ENCODE data around the gene APOA5.

DNA sequence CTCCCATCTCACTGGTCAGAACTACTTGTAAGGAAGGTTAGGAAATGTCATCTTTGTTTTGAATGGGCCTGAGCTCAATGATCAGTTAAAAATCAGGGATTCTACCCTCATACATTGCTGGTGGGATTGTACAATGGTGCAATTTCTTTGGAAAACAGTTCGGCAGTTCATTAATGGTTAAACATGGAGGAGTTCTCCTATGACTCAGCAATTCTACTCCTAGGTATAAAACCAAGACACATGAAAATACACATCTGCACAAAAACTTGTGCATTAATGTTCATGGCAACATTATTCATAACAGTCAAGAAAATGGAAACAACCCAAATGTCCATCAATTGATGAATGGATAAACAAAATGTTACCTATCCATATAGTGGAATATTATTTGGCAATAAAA, 4.9 kb upstream of the APOA5 start:
- TF ChIP-seq EZH2 (IDR thresholded peaks at IDR 0.05; ENCODE audit: borderline replicate concordance, low read depth, low read length, severe bottlenecking) (no peak), POLR2A (IDR thresholded peaks at IDR 0.05; ENCODE audit: low read depth, low read length) (no peak), POLR2AphosphoS5 (IDR thresholded peaks at IDR 0.05; ENCODE audit: insufficient read depth, low read depth, low read length) (no peak), GATA2 (IDR thresholded peaks at IDR 0.05; ENCODE audit: insufficient read depth, insufficient read length, low read depth, low read length) (no peak), FOS (IDR thresholded peaks at IDR 0.05; ENCODE audit: borderline replicate concordance, insufficient read depth, low read length) (no peak), JUN (IDR thresholded peaks at IDR 0.05; ENCODE audit: borderline replicate concordance, insufficient read depth, insufficient read length, low read depth) (no peak), MYC (IDR thresholded peaks at IDR 0.05; ENCODE audit: low read depth, low read length) (no peak)
- TF ChIP-seq, protein P1, sequence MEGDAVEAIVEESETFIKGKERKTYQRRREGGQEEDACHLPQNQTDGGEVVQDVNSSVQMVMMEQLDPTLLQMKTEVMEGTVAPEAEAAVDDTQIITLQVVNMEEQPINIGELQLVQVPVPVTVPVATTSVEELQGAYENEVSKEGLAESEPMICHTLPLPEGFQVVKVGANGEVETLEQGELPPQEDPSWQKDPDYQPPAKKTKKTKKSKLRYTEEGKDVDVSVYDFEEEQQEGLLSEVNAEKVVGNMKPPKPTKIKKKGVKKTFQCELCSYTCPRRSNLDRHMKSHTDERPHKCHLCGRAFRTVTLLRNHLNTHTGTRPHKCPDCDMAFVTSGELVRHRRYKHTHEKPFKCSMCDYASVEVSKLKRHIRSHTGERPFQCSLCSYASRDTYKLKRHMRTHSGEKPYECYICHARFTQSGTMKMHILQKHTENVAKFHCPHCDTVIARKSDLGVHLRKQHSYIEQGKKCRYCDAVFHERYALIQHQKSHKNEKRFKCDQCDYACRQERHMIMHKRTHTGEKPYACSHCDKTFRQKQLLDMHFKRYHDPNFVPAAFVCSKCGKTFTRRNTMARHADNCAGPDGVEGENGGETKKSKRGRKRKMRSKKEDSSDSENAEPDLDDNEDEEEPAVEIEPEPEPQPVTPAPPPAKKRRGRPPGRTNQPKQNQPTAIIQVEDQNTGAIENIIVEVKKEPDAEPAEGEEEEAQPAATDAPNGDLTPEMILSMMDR (IDR thresholded peaks at IDR 0.05; ENCODE audit: extremely low read depth in 1 of 2, insufficient read depth in 1 of 2, low read depth in 1 of 2, low read length in 2 of 2), result no peak
- TF ChIP-seq, protein P2, sequence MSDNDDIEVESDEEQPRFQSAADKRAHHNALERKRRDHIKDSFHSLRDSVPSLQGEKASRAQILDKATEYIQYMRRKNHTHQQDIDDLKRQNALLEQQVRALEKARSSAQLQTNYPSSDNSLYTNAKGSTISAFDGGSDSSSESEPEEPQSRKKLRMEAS (IDR thresholded peaks at IDR 0.05; ENCODE audit: insufficient read depth, insufficient read length), result no peak
